HCT116 (cell line): Measurements from ENCODE around the gene ASPRV1. TPM values are rescaled to one million over a fixed set of nuclear protein-coding genes. Genes with fewer than 3 reads are reported as not detected.
A peak's percentile ranks its signal among the peaks of the same experiment; 100 is the strongest.

Experiments
- ATAC-seq: fragments of 200-7000 bp; cut with Tn5 transposase; 2 replicates; pipeline ENCODE4 v1.9.1; 2020; ENCODE audit warnings: mild to moderate bottlenecking, moderate library complexity
- BruUV-seq: library from RNA; stranded (reverse); fragments of 400-500 nt; replicated peaks from 2 replicates; lab custom pipeline; 2021; lab: Mats Ljungman, UMichigan
- CTCF ChIA-PET: fragments of 300-600 bp; sonication (Branson Sonifier 250); formaldehyde crosslinking; loops from one replicate; lab custom pipeline; 2021; ENCODE audit warnings: antibody characterized with exemption; lab: Charles Lee
- POLR2A ChIA-PET: fragments of 300-600, 350-600 bp; sonication (Branson Sonifier 250); formaldehyde crosslinking; loops from one replicate; lab custom pipeline; 2021; ENCODE audit warnings: antibody characterized with exemption; lab: Charles Lee
- RAD21 ChIA-PET, 2 experiments: fragments of 300-600 bp; sonication (Branson Sonifier 250); formaldehyde crosslinking; loops; one replicate each; lab custom pipeline; 2023; ENCODE audit warnings: low total read pairs in 2 of 2; ENCODE audit not compliant: uncharacterized antibody in 2 of 2, unreplicated experiment in 2 of 2, low non-redundant PET in 1 of 2; lab: Charles Lee
- DNase-seq: peaks from one replicate; pipeline ENCODE4 v3.0.0-alpha.2; 2010; ENCODE audit warnings: low read depth, low spot score
- H2AFZ ChIP-seq: fragments of 200-600 bp; shearing (Covaris generic), sonication (generic); 2 replicates; pipeline ENCODE4 v1.6.1; 2017; ENCODE audit warnings: low read depth, mixed run types, mixed read lengths, antibody characterized with exemption, low read length; ENCODE audit not compliant: poor library complexity, severe bottlenecking
- H3K27ac ChIP-seq: 2 replicates; pipeline ENCODE4 v1.5.1; 2012; ENCODE audit warnings: low read depth, low read length
- H3K27me3 ChIP-seq: fragments of 200-600 bp; sonication (generic); 2 replicates; pipeline ENCODE4 v1.6.1; 2016; ENCODE audit warnings: mixed run types, low read length, mixed read lengths; ENCODE audit not compliant: insufficient read depth
- H3K36me3 ChIP-seq, 2 experiments: fragments of 200-500 bp in 1 of 2; fragments of 200-600 bp in 1 of 2; sonication (Bioruptor generic) in 1 of 2; sonication (generic) in 1 of 2; 2 replicates each; pipeline versions ENCODE4 v1.5.1 to v1.6.1; 2014 to 2016; ENCODE audit warnings: low read length in 2 of 2, inconsistent platforms in 1 of 2, mixed read lengths in 1 of 2, mixed run types in 1 of 2; ENCODE audit not compliant: insufficient read depth in 2 of 2, control insufficient read depth in 1 of 2
- H3K4me1 ChIP-seq, 2 experiments: fragments of 200-600 bp in 1 of 2; sonication (generic) in 1 of 2; 2 replicates each; pipeline versions ENCODE4 v1.5.1 to v1.6.1; 2012 to 2017; ENCODE audit warnings: low read length in 2 of 2, inconsistent platforms in 1 of 2, mild to moderate bottlenecking in 1 of 2, mixed read lengths in 1 of 2, mixed run types in 1 of 2, moderate library complexity in 1 of 2; ENCODE audit not compliant: insufficient read depth in 2 of 2, control insufficient read depth in 1 of 2
- H3K4me2 ChIP-seq: fragments of 200-600 bp; sonication (generic); 2 replicates; pipeline ENCODE4 v1.6.1; 2017; ENCODE audit warnings: mixed run types, low read length, mixed read lengths
- H3K4me3 ChIP-seq, 2 experiments: fragments of 200-600 bp in 1 of 2; sonication (generic) in 1 of 2; replicated peaks in 1 of 2; 2 replicates each; pipeline ENCODE4 v1.5.1; 2011 to 2016; ENCODE audit warnings: low read length in 2 of 2, control low read depth in 1 of 2, low read depth in 1 of 2, mild to moderate bottlenecking in 1 of 2, mixed read lengths in 1 of 2, mixed run types in 1 of 2
- H3K79me2 ChIP-seq: fragments of 200-600 bp; sonication (generic); 2 replicates; pipeline ENCODE4 v1.6.1; 2017; ENCODE audit warnings: mild to moderate bottlenecking, mixed run types, low read length, moderate library complexity, mixed read lengths; ENCODE audit not compliant: insufficient read depth
- H3K9ac ChIP-seq: fragments of 200-600 bp; sonication (generic); 2 replicates; pipeline ENCODE4 v1.6.1; 2016; ENCODE audit warnings: low read length, mixed read lengths
- H3K9me2 ChIP-seq: fragments of 200-600 bp; sonication (generic), shearing (Covaris generic); 2 replicates; pipeline ENCODE4 v1.6.1; 2017; ENCODE audit warnings: mixed run types, mild to moderate bottlenecking, moderate library complexity; ENCODE audit not compliant: insufficient read depth
- H3K9me3 ChIP-seq, 2 experiments: fragments of 200-500 bp in 1 of 2; fragments of 200-600 bp in 1 of 2; sonication (Bioruptor generic) in 1 of 2; sonication (generic) in 1 of 2; 2 replicates each; pipeline ENCODE4 v1.6.1; 2014 to 2017; ENCODE audit warnings: low read length in 2 of 2, mixed read lengths in 2 of 2, inconsistent platforms in 1 of 2, low read depth in 1 of 2, mild to moderate bottlenecking in 1 of 2, mixed run types in 1 of 2, moderate library complexity in 1 of 2; ENCODE audit not compliant: control insufficient read depth in 1 of 2, insufficient read depth in 1 of 2
- H4K20me1 ChIP-seq: fragments of 200-600 bp; sonication (generic), shearing (Covaris generic); 2 replicates; pipeline ENCODE4 v1.6.1; 2017; ENCODE audit warnings: mixed run types, mild to moderate bottlenecking, moderate library complexity; ENCODE audit not compliant: insufficient read depth
- CTCF ChIP-seq, 3 experiments: fragments of 200-600 bp in 1 of 3; sonication (generic) in 1 of 3; IDR thresholded peaks in 2 of 3; conservative IDR thresholded peaks in 1 of 3; 2 replicates each; pipeline ENCODE4 v1.5.1; 2012 to 2017; ENCODE audit warnings: low read depth in 2 of 3, low read length in 2 of 3, antibody characterized with exemption in 1 of 3, borderline replicate concordance in 1 of 3, control low read depth in 1 of 3, mild to moderate bottlenecking in 1 of 3, mixed read lengths in 1 of 3, mixed run types in 1 of 3, moderate library complexity in 1 of 3; ENCODE audit not compliant: insufficient read depth in 1 of 3
- REST ChIP-seq: IDR thresholded peaks from 2 replicates; pipeline ENCODE4 v1.6.1; 2012; ENCODE audit warnings: low read depth
- ZNF274 ChIP-seq: fragments of 200-500 bp; sonication (Bioruptor generic); IDR thresholded peaks from 2 replicates; pipeline ENCODE4 v1.6.1; 2014; ENCODE audit warnings: mild to moderate bottlenecking, low read depth, low read length, inconsistent platforms
- intact Hi-C: fragments of 100-400 bp; cut with micrococcal nuclease; formaldehyde crosslinking; loops from 2 replicates; pipeline ENCODE4 v1.10.0; 2022
- total RNA-seq: library from RNA; stranded (reverse); gene quantifications from one replicate; pipeline ENCODE4 v1.2.1, GENCODE V29; 2021; ENCODE audit not compliant: unreplicated experiment

Gene ASPRV1
- total RNA-seq, 1 experiment from 2014 or later, result 1.1 TPM

- no peak for TF ChIP-seq REST
- TF ChIP-seq, all 23 proteins: peak for 0
Observed at GRCh38 chr2:70006447-70006784, 45.0 kb upstream of the ASPRV1 start (continued).

GRCh38 chr2:70005752-70006446 is 44.5 kb upstream of the ASPRV1 start:
- CTCF ChIA-PET, result no interaction called here
- Histone ChIP-seq H3K9ac (no peak overlapping the region), H3K27me3 (no peaks in the 10 kb centered on the region), H3K4me2 (no peak overlapping the region)
- peak; percentile 58; the same call in 1 of the 2 replicates for ATAC-seq
- no peak for DNase-seq
- RAD21 ChIA-PET, result no interaction called here
- no peak for TF ChIP-seq ZNF274
- peak in 2 of 3 experiments; percentile 15 to 22; a peak in 1 of 6 replicates for TF ChIP-seq CTCF (IDR thresholded peaks at IDR 0.05 in 2 of 3, conservative IDR thresholded peaks at IDR 0.05 in 1 of 3; ENCODE audit: borderline replicate concordance in 1 of 3, insufficient read depth in 1 of 3, low read depth in 2 of 3, low read length in 2 of 3)
- TF ChIP-seq, all 23 proteins: peak for 1
- no peak overlapping the region for H3K27ac ChIP-seq
- intact Hi-C loops, result no loop called here
- no peaks in the 10 kb centered on the region for H3K79me2 ChIP-seq
- BruUV-seq, result no TSS peak
- H3K4me1 ChIP-seq, result peaks cover 5 to 13% of the 10 kb centered on the region in 2 experiments; a peak in 3 of 4 replicates
- no peaks in the 10 kb centered on the region for H3K9me3 ChIP-seq
- no peaks in the 10 kb centered on the region for H3K9me2 ChIP-seq
- POLR2A ChIA-PET, result no interaction called here
- no peaks in the 10 kb centered on the region for H3K36me3 ChIP-seq
- no peaks in the 10 kb centered on the region for H4K20me1 ChIP-seq
- H2AFZ ChIP-seq, result no peak overlapping the region
- H3K4me3 ChIP-seq, result no peak overlapping the region
